ENCODE results near the gene MEP1A.
"Not testable (repeated sequence)": the region's sequence is repeated elsewhere in the genome, so short reads cannot be mapped to it uniquely, and the experiment has no call there.

Gene MEP1A

GRCh38 chr6:46838033-46838432 lies 44.8 kb downstream of the MEP1A start:
- no peak for DNase-seq

GRCh38 chr6:46842252-46842846 lies 49.2 kb downstream of the MEP1A start:
- DNase-seq = not testable (repeated sequence)

DNA sequence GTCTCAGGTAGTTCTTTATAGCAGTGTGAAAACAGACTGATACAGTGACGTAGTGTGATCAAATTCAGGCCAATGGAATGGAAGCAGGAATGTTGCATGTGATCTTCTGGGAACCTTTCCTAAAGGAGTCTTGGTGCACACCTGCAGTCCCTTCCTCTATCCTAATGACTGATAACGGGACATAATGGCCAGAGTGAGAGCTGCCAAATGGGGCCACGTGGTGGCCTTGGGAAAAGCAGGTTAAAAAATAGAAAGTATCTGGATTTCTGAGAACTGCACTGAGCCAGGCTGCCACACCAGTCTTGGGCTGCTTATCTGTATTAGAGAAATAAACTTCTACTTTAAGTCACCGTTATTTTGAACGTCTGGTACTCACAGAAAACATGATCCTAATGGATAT lies 51.9 kb downstream of the MEP1A start:
- DNase-seq = no peak

DNA sequence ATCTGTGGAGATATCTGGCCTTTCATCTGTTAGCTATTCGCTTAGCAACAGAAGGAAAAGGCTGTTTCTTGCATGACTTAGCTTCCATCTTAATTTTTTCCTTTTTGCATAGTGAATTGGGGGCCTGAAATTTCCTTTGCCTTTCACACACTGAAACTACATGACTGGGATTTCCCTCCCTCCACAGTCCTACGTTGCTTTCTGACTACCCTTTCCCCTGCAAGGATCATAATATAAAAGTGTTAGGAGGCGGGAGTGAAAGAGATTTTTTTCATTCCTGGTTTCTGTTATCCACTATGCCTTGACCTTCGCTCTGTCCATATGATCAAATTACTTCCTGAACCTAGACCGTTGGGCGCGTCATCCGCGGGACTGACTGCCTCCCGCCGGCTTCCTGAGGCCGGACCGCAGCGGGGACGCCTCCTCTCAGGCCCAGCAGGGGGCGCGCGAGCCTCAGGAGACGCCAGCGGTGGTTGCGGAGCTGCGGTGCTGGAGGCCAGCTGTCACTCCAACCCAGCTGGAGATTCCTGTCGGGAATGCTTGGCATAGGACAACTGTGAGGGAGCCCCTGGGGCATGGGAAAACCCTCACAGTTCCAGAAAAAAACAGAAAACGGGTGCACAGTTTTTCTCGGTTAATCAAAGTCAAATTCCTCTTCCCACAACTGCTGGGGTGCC lies 55.6 kb downstream of the MEP1A start:
- DNase-seq = peak; percentile 72

DNA sequence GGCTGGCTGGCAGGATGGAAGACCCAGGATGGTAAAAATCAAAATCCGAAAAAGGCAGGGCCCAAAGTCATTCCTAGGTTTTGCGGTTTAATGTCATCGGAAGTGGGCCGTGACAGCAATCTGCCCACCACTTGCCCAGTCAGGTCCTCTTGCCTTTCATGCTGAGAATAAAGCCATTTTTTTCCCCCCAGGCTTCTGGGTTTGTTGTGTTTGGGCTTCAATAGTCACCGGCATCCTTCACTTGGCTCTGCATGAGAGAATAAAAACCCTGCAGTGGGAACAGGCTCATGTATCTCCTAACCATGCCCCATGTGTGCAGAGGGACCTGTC lies 56.1 kb downstream of the MEP1A start:
- DNase-seq = no peak

GRCh38 chr6:46850792-46851191 lies 57.6 kb downstream of the MEP1A start:
- no peak for DNase-seq

- DNase-seq = not testable (repeated sequence)
Observed at GRCh38 chr6:46851576-46851975, 58.4 kb downstream of the MEP1A start.

GRCh38 chr6:46855966-46856365 lies 62.8 kb downstream of the MEP1A start:
- not testable (repeated sequence) for DNase-seq

GRCh38 chr6:46862381-46862780 lies 69.2 kb downstream of the MEP1A start:
- no peak for DNase-seq

- no peak for DNase-seq
Observed at GRCh38 chr6:46863791-46864190, 70.6 kb downstream of the MEP1A start.

GRCh38 chr6:46865221-46865620 lies 72.0 kb downstream of the MEP1A start:
- no peak for DNase-seq

GRCh38 chr6:46867411-46867810 lies 74.2 kb downstream of the MEP1A start:
- no peak for DNase-seq

DNA sequence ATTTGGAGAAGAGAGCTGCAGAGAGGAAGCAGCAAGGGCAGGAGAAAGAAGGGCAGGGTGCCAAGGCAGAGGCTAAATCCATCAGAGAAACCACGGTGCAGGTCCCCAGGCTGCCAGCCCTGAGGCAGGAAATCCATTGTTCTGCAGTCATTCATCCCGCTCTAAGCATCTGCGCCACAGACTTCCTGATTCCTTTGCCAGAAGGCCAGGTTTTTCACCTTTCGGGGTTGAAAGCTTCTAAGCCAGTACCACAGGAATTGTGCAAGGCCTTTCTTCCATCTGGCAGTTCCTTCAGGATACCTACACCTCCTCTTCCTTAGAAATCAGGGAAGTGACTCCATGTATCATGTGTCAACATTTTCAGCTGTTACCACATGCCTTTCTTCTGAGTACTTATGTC lies 82.9 kb downstream of the MEP1A start:
- no peak for DNase-seq

DNA sequence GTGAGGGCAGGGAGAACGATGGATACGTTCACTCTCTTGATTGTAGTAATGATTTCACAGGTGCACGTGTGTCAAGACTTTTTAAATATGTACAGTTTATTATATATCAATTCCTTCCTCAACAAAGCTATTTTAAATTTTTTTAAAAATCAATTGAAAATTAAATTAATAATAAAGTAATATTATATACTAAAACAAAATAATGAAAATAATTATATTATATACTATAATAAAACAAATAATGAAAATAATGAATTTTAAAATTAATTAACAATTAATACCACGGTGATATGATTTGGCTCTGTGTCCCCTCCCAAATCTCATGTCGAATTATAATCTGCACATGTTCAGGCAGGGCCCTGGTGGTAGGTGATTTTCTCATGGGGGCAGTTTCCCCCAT lies 85.8 kb downstream of the MEP1A start:
- DNase-seq = no peak

GRCh38 chr6:46882645-46883044 lies 89.5 kb downstream of the MEP1A start:
- DNase-seq = no peak

DNA sequence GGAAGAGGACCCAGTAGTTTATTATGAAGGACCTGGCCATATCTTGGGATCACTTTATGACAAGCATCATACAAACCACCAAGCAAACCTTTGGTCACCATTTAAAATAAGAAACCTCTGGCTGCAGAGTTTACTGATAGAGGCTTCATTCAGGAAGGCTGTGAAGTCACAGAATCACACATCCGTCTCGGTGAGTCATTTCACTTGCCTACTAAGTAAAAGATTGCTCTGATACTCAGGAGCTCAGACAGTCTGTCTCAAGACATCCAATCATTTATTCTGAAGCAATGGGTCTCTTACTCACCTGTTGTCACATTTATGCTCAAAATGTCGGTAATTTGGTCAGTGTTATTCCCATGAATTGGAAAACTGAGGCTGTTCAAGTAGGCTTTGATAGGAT lies 94.8 kb downstream of the MEP1A start:
- DNase-seq = no peak

DNA sequence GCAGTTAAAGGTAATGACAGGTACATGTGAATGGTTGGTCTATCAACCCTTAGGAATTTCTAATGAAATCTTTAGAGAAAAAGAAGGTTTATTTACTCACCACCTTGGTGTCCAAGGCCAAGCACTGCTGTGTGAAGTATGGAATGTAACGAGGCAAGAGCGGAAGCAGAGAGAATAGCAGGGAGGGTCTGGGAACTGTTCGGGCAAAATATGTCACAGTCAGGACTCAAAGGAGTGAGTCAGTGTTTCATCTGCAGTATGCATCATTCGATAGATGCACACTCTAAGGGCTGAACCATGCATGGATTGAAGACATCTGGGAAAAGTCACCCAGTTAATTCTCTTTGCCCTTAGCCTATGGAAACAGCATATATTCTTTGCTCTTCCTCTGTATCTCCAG lies 95.4 kb downstream of the MEP1A start:
- DNase-seq = no peak
